PC-9 (cell line): ENCODE measurements around the gene ATP1A3.

Source experiments
- EZH2 ChIP-seq: fragments of 200-600 bp; sonication (generic); IDR thresholded peaks from 2 replicates; pipeline ENCODE4 v1.8.0; 2017; ENCODE audit warnings: antibody characterized with exemption, low read depth
- TF ChIP-seq, protein P1 (sequence below): fragments of 200-600 bp; sonication (generic); conservative IDR thresholded peaks from 2 replicates; pipeline ENCODE4 v1.6.1; 2017; ENCODE audit warnings: mixed run types, antibody characterized with exemption, mild to moderate bottlenecking, moderate library complexity

DNA sequence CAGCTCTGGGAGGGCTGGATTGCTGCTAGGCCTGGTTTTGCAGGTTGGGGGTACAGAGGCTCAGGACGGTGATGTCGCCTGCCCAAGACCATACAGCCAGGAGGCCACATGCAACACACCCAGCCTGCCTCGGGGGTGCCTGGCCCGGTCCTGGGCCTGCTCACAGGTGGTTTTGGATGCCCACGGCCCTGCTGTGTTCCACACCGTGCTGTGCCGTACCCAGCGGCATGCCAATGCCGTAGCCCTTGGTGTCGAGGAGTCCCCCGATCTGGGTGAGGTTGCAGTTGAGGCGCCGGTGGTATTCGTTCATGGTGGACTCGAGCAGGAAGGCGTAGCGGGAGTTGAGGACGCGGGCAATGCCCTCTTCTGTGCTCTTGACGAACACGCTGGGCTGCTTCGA, 11.5 kb upstream of the ATP1A3 start:
- no peak for TF ChIP-seq EZH2
- TF ChIP-seq, protein P1, sequence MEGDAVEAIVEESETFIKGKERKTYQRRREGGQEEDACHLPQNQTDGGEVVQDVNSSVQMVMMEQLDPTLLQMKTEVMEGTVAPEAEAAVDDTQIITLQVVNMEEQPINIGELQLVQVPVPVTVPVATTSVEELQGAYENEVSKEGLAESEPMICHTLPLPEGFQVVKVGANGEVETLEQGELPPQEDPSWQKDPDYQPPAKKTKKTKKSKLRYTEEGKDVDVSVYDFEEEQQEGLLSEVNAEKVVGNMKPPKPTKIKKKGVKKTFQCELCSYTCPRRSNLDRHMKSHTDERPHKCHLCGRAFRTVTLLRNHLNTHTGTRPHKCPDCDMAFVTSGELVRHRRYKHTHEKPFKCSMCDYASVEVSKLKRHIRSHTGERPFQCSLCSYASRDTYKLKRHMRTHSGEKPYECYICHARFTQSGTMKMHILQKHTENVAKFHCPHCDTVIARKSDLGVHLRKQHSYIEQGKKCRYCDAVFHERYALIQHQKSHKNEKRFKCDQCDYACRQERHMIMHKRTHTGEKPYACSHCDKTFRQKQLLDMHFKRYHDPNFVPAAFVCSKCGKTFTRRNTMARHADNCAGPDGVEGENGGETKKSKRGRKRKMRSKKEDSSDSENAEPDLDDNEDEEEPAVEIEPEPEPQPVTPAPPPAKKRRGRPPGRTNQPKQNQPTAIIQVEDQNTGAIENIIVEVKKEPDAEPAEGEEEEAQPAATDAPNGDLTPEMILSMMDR: no peak
